GM21529 (cell line): ENCODE measurements around the gene GABRA6.
"Not testable (repeated sequence)": the region's sequence is repeated elsewhere in the genome, so short reads cannot be mapped to it uniquely, and the experiment has no call there.

Source experiments
- ATAC-seq: cut with Tn5 transposase; IDR thresholded peaks from one replicate; pipeline ENCODE4 v1.9.1; 2021; ENCODE audit not compliant: unreplicated experiment

Gene GABRA6

DNA sequence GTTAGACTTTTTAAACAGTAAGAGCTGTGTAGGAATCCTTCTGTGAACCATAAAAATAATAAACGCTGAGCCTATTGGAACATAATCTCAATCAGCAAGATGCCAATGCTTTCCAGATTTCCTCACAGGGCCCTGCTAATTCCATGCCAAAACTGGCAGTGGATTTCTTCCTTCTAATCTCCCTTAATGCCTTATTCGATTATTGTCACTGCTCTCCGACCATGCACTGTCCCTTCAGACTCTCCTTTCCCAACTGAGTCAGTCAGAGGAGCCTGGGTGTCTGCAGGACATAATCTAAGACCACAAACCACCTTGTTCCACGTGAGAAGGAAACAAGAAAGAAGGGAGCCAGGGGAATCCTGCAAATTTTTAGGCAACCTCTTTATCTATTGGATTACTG lies at the start of gene GABRA6:
GABRA6 (plus strand) TSS at position 261 of the 400 bp plus-strand sequence. CDS start 269 bp downstream, outside the sequence.
- no peak for ATAC-seq

DNA sequence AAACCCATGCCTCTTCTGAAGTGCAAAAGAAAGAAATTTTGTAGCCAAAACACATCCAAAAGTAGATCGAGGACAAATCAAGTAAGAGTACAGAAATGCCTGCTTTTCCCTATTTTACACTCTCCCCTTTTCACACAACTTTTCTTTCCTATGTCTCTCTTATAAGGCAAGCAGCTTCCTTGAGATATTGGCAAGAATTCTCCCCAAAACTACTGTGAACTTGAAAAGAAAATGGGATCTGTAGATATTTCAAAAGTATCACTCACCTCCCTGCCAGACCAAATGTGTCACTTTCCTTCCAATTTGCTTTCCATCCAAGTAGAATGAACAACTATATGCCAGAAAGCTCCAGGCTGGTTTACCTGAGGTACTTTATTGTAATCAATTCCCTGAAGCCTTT lies 47.9 kb upstream of the GABRA6 start:
- no peak for ATAC-seq

DNA sequence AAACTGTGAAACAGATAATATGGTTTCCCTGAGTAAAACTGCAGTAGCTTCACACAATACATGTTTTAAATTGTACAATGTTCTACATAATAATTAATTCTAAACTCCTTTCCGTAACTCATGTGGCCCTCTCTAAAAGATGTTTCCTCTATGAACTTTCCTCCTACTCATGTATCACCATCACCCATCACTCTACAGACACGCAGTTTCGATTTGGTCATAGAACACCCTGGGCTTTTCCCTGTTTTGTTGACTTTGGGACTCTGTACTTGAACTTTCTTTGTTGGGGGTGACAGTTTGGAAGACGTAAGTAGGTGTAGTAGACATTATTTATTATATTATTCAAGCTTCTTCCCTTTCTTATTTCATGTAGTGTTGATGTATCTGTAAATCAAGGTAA lies 44.1 kb upstream of the GABRA6 start:
- no peak for ATAC-seq

DNA sequence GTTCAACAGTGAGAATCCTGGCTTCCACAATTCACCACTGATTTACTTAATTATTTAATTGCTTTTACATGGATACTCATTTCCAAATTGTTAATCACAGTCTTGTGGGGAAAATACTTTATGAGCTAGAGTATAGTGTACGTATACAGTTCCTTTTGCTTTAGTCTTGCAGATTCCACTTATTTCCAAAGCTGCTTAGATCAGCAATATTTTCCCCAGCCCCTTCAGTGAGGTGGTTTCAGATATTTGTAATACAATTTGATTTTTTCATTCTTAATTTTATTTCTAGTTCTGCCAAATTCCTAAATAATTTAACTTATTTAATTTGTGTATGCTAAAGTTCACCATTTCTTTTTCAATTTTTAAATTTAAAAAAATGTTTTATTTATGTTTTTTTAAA lies 40.3 kb upstream of the GABRA6 start:
- ATAC-seq = no peak

DNA sequence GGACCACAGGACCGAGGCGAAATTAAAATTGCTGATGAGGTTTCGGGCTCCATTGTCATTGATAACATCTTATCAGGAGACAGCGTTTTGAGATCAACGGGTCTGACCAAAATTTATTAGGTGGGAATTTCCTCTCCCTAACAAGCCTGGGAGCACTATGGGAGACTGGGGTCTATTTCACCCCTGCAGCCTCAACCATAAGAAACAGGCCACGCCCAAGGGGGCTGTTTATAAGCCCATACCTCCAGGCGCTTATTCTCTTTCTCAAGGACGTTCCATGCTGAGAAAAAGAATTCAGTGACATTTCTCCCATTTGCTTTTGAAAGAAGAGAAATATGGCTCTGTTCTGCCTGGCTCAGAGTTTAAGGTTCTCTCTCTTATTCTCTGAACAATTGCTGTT lies 33.6 kb upstream of the GABRA6 start:
- ATAC-seq = not testable (repeated sequence)

DNA sequence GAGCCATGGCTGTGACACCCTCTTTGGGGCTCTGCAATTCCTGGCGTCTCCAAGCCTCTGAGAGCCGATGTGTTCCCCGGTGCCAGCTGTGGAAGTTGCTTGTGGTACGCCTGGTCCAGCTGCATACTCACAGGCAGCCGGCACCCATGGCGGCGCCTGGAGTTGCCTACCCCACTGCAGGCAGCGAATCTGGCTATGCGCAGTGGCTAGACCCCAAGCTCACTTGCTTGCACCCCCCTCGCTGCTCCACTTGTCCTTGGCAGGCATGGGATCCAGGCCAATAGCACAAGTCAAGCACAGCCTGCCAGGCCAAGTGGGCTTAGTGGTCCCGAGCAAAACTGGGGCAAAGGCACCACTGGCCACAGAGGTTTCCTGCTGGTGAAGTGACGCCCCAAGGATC lies 24.7 kb upstream of the GABRA6 start:
- no peak for ATAC-seq

DNA sequence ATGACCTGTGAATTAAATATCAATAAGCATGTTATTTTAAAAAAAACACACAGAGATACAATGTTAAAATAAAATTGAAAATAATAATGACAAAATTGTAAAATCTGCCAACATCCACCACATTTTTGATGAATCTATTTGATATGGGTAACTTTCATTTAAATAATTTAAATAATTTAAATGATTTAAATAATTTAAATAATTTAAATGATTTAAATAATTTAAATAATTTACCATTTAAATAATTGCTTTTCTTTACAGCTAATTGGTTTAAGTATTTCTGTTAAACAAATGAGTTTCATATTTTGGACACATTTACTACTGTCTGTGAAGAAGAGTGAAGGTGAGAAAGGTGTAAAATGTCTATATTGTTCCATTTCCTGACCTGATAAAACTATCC lies 22.1 kb upstream of the GABRA6 start:
- ATAC-seq = no peak

DNA sequence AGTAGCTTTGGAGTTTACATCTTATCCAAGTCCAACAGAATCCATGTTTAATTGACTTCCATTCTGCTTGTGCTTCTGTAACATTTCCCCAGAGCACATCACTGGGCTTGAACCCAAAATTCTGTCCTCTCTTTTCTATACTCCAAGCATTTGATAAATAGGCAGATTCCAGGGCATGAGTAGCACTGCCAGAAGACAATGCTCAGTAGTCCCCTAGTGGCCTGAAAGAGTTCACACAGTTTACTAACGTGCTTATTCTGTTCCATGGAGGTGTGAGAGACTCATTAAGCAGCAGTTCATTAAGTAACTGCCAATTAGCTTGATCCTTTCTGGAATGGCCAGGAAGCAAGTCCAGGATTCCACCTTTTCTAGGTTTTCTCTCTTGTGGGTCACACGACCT lies 9.4 kb upstream of the GABRA6 start:
- ATAC-seq = peak; percentile 85

DNA sequence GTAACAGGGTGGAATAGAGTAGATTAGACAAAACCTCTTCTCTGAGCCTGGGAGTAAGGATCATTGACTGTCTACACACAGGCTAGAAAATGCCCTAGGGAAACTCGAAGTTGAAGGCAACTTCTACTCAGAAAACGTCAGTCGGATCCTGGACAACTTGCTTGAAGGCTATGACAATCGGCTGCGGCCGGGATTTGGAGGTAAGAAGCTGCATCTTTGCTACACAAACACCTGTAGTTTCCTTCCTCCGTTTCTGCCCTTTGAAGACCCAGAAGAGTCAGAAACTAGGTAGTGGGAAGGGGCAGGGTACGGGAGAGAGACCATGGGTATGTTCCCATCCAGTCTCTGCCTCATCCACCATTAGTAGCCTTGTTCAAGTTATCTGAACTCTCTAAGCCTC lies 628 bp downstream of the GABRA6 start:
- ATAC-seq = no peak

DNA sequence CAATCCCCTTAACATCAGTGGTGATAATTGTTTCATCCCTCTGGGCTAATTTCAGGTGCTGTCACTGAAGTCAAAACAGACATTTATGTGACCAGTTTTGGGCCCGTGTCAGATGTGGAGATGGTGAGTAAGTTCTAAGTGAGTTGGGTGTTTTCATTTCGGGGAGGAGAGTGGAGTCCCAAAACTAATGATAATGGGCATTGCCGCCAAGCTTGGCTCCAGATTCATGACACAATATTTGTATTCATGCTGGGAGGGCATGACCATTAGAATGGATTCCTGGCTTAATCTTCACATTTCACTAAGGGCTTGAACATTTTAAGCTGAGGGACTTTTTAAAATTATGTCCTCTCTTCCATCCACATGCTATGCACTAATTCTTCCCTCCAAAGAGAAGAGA lies 1.4 kb downstream of the GABRA6 start:
- no peak for ATAC-seq

DNA sequence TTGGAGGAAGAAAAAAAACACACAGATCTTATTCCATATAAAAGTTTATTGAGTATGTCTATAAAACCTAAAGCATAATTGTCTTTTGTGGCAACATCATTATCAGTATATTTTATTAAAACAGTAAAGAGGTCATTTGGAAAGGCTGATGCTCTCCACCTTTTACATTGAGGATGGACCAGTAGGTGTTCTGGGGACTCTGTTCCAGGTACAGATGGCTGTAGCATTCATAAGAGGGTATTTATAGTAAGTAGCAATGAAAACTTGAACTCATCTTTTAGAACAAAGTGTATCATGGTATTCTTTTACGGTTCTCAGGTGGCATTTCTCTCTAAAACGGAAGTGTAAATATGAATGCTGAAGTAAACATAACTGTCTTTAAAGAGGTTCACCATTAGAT lies 1.8 kb downstream of the GABRA6 start:
- no peak for ATAC-seq

DNA sequence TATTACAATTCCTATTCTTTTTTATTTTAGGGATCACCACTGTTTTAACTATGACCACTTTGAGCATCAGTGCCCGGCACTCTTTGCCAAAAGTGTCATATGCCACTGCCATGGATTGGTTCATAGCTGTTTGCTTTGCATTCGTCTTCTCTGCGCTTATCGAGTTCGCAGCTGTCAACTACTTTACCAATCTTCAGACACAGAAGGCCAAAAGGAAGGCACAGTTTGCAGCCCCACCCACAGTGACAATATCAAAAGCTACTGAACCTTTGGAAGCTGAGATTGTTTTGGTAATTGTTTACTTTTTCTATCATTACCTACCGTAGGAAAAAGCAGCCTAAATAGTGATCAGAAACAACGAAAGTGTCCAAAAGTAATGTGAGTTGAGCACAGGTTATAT lies 6.4 kb downstream of the GABRA6 start:
- ATAC-seq = no peak

DNA sequence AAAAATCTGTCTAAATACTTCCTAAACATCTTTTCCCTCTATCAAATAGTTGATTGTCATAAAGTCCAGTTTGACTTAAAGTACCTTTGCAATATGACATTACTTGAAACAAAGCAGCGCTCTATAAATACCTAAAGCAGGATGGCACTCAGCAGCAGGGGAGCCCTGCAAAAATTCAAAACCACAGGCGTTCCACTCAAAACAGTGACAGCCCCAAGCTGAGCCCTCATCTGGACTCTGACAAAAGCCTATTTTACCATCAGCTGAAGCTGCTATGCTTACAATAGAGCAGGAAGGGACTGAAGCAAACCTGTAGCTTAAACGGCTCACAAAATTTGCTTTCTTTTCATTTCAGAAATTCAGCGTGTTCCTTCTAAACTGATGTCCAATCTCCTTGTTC lies 11.5 kb downstream of the GABRA6 start:
- no peak for ATAC-seq

DNA sequence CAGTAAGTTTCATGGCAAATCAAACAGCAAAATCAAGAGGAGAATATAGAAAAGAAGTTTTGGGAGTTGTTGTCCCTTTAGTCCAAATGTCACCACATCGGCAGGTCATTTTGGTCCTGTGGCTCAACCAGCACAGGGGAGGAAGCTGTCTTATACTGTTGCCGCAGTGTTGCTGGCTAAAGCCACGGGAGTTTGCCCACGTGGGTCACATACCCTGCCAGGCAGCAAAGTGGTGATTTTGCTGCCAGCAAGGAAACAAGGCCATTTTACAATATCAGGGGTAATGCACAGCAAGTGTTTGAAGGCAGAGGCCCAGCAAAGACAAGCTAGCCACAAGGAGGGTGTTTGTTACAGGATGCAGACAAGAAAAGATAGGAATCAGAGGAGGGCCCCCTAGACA lies 14.5 kb downstream of the GABRA6 start:
- ATAC-seq = no peak

DNA sequence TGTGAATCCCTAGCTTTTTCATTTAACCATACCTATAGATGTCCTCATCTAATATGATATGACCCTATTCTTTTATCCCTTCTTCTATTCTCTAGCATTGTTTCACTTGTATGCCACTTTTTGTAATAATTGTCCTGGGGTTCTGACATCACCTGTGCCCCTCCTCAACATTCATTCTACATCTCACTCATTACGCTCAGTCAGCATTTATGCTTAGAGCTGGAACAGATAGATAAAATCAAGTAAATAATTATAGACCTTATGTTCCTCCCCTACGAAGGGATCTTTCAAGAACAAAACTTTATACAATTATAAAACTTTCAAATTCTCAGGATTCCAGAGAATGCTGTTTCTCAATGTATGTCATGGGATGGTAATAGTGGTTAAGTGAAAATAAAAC lies 18.0 kb downstream of the GABRA6 start:
- no peak for ATAC-seq

DNA sequence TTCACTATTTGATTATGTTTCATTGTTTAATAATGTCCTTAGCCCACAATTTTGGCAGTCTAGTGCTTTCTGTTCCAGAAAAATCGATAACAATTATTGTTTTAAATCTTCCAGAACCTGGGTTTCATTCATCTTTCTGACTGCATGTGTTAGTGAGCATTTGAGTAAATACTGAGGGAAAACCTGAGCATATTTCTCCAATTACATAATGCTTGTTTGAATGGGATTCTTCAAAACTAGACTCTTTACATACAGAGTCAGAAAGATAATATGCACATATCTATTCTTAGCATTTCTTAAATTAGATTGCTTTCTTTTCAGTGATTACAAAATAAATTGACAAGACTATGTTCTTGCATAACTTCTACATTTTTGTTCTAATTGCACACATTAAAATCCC lies 21.9 kb downstream of the GABRA6 start:
- ATAC-seq = no peak

DNA sequence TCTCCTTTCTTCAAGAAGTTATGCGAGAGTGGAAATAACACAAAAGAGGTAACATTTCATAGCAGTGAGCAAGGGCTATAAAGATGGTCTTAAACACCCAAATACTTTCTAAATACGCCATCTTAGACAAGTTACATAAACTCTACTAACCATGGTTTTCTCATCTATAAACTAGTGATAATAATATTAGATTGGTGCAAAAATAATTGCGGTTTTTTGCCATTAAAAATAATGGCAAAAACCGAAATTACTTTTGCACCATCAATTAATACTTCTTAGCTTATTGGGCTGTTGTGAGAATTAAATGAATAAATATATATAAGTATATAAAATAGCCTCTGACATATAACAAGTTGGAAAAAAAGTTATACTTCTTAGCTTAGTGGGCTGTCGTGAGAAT lies 23.7 kb downstream of the GABRA6 start:
- ATAC-seq = no peak

DNA sequence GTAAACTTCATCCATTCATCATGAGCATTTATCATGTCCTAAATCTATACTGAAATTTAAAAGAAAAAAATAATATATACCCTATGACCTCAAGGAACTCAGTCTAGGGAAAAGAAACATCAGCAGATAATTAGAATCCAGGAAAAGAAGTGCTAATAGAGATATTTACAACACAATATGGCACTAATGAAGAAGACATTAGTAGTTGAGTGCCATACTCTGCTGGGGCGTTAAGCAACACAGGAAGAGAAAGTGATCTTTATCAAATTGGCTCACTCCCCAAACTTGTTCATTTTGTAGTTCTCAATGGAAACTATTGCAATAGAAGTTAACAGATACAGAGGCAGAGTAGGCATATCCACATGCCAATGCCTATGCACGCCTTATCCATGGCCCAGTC lies 27.5 kb downstream of the GABRA6 start:
- ATAC-seq = no peak

DNA sequence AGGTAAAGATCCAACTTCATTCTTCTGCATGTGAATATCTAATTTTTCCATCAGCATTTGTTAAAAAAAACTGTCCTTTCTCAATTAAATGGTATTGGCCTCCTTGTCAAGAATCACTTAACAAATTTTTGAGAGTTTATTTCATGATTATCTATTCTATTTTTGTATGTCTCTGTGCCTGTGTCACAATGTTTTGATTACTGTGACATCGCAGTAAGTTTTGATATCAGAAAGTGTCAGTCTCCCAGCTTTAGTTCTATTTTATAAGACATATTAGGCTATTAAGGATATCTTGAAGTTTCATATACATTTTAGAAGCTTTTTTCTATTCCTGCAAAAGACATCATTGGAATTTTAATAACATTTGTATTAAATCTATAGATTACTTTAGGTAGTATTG lies 33.6 kb downstream of the GABRA6 start:
- ATAC-seq = no peak

DNA sequence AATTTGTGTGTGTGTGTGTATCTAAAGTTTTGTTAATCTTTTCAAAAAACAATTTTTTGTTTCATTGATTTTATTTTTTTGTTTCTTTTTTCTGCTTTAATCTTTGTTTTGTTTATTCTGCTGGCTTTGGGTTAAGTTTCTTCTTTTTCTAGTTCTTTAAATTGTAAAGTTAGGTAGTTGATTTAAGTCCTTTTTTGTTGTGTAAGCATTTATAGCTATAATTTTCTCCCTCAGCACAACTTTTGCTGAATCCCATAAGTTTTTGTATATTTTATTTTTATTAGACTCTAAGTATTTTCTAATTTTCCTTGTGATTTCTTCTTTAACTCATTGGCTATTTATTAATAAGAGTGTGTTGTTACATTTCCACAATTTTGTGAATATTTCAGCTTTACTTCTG lies 34.9 kb downstream of the GABRA6 start:
- ATAC-seq = no peak

DNA sequence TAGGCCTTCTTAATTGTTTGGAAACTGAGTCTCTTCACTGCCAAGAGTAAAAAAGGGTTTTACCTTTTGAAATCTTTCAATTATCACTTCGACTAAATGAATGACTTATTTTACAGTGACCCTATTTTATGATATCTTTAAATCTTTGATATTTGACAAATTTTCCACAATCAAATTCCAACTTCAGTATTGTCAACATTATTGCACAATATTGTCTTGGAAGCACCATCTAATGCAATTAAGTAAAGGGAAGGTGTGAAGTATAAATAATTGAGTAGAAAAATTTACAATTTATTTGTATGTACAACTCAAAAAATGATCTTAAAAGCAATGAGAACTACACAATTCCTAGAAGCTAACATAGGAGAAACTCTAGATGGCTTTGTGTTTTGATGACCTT lies 49.2 kb downstream of the GABRA6 start:
- ATAC-seq = no peak

DNA sequence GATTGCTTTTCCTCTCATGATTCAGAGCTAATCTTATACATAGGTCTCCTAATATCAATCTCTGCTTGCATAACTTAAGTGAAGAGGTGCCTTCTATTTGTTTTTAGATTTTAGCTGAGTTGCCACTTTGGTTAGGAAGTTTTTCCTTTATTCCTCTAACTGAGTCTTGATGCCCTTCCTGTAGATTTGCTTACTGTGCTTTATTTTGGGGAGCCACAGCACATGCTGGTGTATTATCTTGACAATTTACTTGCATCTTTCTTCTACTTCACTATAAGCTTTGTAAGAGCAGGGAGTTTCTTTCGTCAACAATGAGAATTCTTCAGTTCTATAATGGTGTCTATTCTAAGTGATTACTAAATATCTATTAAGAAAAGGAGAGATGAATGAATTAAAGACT lies 54.9 kb downstream of the GABRA6 start:
- ATAC-seq = no peak

DNA sequence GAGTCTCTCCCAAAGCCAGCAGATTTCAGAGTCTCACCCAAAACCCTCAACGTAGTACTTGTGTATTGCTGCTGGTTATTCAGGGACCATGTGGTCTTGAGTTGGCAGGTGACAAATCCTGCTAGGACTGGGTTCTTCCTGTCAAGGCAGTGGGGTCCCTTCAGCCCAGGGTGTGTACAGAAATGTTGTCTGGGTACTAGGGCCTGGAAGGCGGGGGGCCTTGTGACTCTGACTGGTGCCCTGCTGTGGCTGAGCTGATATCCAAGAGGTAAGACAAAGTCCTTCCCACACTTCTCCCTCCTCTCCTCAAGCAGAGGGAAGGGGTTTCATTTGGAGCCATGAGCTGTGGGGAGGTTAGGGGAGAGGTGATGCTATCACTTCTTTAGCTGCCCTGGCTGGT lies 58.8 kb downstream of the GABRA6 start:
- no peak for ATAC-seq

DNA sequence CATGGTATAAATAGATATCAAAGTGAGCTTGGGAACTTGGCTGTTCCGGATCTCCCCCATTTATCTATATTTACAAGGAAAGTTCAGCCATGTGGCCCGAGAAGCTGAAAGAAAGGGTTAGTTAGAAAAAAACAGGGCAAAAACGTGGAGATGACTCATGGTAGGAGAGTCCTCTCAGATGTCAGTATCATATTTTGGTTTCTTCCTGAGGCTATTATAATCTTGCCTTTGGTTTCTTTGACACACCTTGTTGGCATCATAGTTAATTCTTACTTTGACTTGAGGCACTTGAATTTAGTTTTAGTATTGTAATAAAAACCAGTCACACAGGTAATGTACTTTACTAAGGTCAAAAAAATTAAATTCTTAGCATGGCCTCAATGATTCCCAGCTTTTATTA lies 59.9 kb downstream of the GABRA6 start:
- ATAC-seq = no peak
